SU-DHL-6 (cell line): ENCODE data around the gene FATE1.

Source experiments
- EZH2phosphoT487 ChIP-seq: fragments of 200-600 bp; sonication (generic), shearing (Covaris generic); conservative IDR thresholded peaks from 2 replicates; pipeline ENCODE4 v1.6.1; 2018; ENCODE audit warnings: mild to moderate bottlenecking, antibody characterized with exemption, low read length, moderate library complexity, mixed read lengths
- TF ChIP-seq, protein P1 (sequence below): fragments of 200-600 bp; sonication (generic); IDR thresholded peaks from one replicate; pipeline ENCODE4 v1.5.1; 2017; ENCODE audit warnings: antibody characterized with exemption, mild to moderate bottlenecking, low read length, moderate library complexity; ENCODE audit not compliant: insufficient read depth, poor library complexity, severe bottlenecking

DNA sequence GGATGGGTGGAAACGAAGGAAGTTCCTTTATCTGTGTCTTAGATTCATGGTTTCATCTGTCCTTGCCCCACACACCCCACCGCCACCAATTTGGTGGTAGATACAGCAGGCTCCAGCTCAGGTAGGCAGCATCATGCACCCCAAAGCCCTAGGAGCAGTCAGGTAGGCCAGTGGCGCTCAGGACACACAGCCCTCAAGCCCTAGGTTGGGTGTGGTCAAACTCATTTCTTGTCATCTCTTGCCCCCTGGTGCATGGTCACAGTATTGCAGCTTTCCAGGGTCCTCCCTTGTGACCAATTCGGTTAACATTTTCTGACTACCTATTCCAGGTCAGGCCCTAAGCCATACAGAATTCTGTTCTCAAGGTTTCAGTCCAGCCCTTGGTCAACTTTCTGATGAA is 35.0 kb upstream of the FATE1 start:
- TF ChIP-seq, protein P1, sequence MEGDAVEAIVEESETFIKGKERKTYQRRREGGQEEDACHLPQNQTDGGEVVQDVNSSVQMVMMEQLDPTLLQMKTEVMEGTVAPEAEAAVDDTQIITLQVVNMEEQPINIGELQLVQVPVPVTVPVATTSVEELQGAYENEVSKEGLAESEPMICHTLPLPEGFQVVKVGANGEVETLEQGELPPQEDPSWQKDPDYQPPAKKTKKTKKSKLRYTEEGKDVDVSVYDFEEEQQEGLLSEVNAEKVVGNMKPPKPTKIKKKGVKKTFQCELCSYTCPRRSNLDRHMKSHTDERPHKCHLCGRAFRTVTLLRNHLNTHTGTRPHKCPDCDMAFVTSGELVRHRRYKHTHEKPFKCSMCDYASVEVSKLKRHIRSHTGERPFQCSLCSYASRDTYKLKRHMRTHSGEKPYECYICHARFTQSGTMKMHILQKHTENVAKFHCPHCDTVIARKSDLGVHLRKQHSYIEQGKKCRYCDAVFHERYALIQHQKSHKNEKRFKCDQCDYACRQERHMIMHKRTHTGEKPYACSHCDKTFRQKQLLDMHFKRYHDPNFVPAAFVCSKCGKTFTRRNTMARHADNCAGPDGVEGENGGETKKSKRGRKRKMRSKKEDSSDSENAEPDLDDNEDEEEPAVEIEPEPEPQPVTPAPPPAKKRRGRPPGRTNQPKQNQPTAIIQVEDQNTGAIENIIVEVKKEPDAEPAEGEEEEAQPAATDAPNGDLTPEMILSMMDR, result peak; percentile 30
- no peak for TF ChIP-seq EZH2phosphoT487
